ENCODE measurements around the gene C3orf33.

Gene C3orf33

GRCh38 chr3:155744626-155745324 lies 61.3 kb downstream of the C3orf33 start, which contains the start of gene PLCH1:
Gene PLCH1 (minus strand): TSS chr3:155745071. CDS start chr3:155704224, 40,847 bp downstream.
- TF ChIP-seq CTCF (IDR thresholded peaks at IDR 0.05; ENCODE audit: control extremely low read depth, extremely low read depth, low read depth, missing control alignments), result no peak
- CTCF ChIA-PET, result interaction anchor here (1.1 kb wide), 1 partner anchor 61 kb away, joined by 3 read pairs; the partner anchor contains the start of gene C3orf33
- POLR2A ChIA-PET, result no interaction called here
- DNase-seq (ENCODE audit: extremely low spot score), result peak; percentile 67

GRCh38 chr3:155744010-155744625 lies 62.0 kb downstream of the C3orf33 start:
- ChIA-PET CTCF (interaction anchor here (1.1 to 1.7 kb wide), 2 partner anchors 31 to 62 kb away, joined by 3 read pairs; partner anchors contain the start of gene C3orf33), POLR2A (no interaction called here)
- peak; percentile 63 for DNase-seq (ENCODE audit: extremely low spot score)
- TF ChIP-seq CTCF (IDR thresholded peaks at IDR 0.05; ENCODE audit: control extremely low read depth, extremely low read depth, low read depth, missing control alignments), result no peak

- DNase-seq (ENCODE audit: extremely low spot score), result no peak
- POLR2A ChIA-PET, result no interaction called here
- no peak for TF ChIP-seq CTCF (IDR thresholded peaks at IDR 0.05; ENCODE audit: control extremely low read depth, extremely low read depth, low read depth, missing control alignments)
- CTCF ChIA-PET, result interaction anchor here (1.1 to 1.7 kb wide), 3 partner anchors 31 to 62 kb away, joined by 3 read pairs; partner anchors contain the start of gene C3orf33
These were observed 62.5 kb downstream of the C3orf33 start for GRCh38 chr3:155743606-155744005.

GRCh38 chr3:155742349-155742965 lies 63.6 kb downstream of the C3orf33 start:
- ChIA-PET CTCF (interaction anchor here (1.1 to 1.7 kb wide), 2 partner anchors 33 to 63 kb away, joined by 3 read pairs; partner anchors contain the start of gene C3orf33), POLR2A (no interaction called here)
- no peak for TF ChIP-seq CTCF (IDR thresholded peaks at IDR 0.05; ENCODE audit: control extremely low read depth, extremely low read depth, low read depth, missing control alignments)

GRCh38 chr3:155741603-155742002 lies 64.5 kb downstream of the C3orf33 start:
- CTCF ChIA-PET, result interaction anchor here (1.1 kb wide), 1 partner anchor 11 kb away, joined by 3 read pairs; no protein-coding TSS in a partner anchor
- POLR2A ChIA-PET, result no interaction called here
- DNase-seq (ENCODE audit: extremely low spot score), result no peak
- TF ChIP-seq CTCF (IDR thresholded peaks at IDR 0.05; ENCODE audit: control extremely low read depth, extremely low read depth, low read depth, missing control alignments), result no peak

More at GRCh38 chr3:155742349-155742965, 63.6 kb downstream of the C3orf33 start:
- no peak for DNase-seq (ENCODE audit: extremely low spot score)

- DNase-seq (ENCODE audit: extremely low spot score), result no peak
- ChIA-PET CTCF (interaction anchor here (1.1 kb wide), 3 partner anchors 11 to 65 kb away, joined by 3 to 4 read pairs (median 3); partner anchors contain the start of gene C3orf33), POLR2A (no interaction called here)
- no peak for TF ChIP-seq CTCF (IDR thresholded peaks at IDR 0.05; ENCODE audit: control extremely low read depth, extremely low read depth, low read depth, missing control alignments)
These were observed 65.0 kb downstream of the C3orf33 start for GRCh38 chr3:155741101-155741500.

Measured in GM10248 (cell line).